SH-SY5Y (cell line): ENCODE results near the gene ZNF101.

Experiments used
- GATA2 ChIP-seq: IDR thresholded peaks from 2 replicates; pipeline ENCODE4 v1.6.1; 2011; ENCODE audit warnings: mild to moderate bottlenecking, low read depth, low read length
- GATA3 ChIP-seq: IDR thresholded peaks from 2 replicates; pipeline ENCODE4 v1.6.1; 2011; ENCODE audit warnings: low read depth, mild to moderate bottlenecking, low read length, moderate library complexity

- no peak for TF ChIP-seq GATA3
- no peak for TF ChIP-seq GATA2
These were observed 18.5 kb downstream of the ZNF101 start for GRCh38 chr19:19687090-19687489.
